Measurements from ENCODE around the gene PAM. TPM values are rescaled to one million over a fixed set of nuclear protein-coding genes. Genes with fewer than 3 reads are reported as not detected.
A peak's percentile ranks its signal among the peaks of the same experiment; 100 is the strongest.

PAM gene
- total RNA-seq, 4 donors from 2014 or later: 132 to 224 (median 184) TPM

- 68 to 75% methylated on average over 4 of the region's 4 CpGs for WGBS, 2 donors
- DNase-seq (ENCODE audit: low spot score in 2 of 2): no peak
- Histone ChIP-seq H3K27ac (peak overlapping the region in 1 of 4 donors; percentile 23), H3K9me3 (no peaks in the 10 kb centered on the region), H3K27me3 (no peaks in the 10 kb centered on the region), H3K4me1 (peaks cover 0 to 7% (median 0%) of the 10 kb centered on the region in 4 donors), H3K4me3 (no peak overlapping the region), H3K36me3 (no peaks in the 10 kb centered on the region)
- TF ChIP-seq EP300 (IDR thresholded peaks at IDR 0.05) (no peak), POLR2A (IDR thresholded peaks at IDR 0.05) (no peak), CTCF (IDR thresholded peaks at IDR 0.05) (no peak)
Observed at GRCh38 chr5:102856389-102856777, 101.3 kb downstream of the PAM start.

- Histone ChIP-seq H3K27ac (peak overlapping the region in 2 of 4 donors; percentile 17 to 23), H3K9me3 (no peaks in the 10 kb centered on the region)
- TF ChIP-seq CTCF (IDR thresholded peaks at IDR 0.05): no peak
- no peak for TF ChIP-seq POLR2A (IDR thresholded peaks at IDR 0.05)
- TF ChIP-seq EP300 (IDR thresholded peaks at IDR 0.05): no peak
Observed at GRCh38 chr5:102857076-102857818, 102.1 kb downstream of the PAM start.

GRCh38 chr5:102858221-102858620 is 103.1 kb downstream of the PAM start:
- Histone ChIP-seq H3K4me1 (peaks cover 0 to 7% (median 0%) of the 10 kb centered on the region in 4 donors), H3K9me3 (no peaks in the 10 kb centered on the region), H3K27me3 (no peaks in the 10 kb centered on the region), H3K36me3 (no peaks in the 10 kb centered on the region), H3K4me3 (no peak overlapping the region), H3K27ac (no peak overlapping the region)
- TF ChIP-seq CTCF (IDR thresholded peaks at IDR 0.05) (no peak), EP300 (IDR thresholded peaks at IDR 0.05) (no peak), POLR2A (IDR thresholded peaks at IDR 0.05) (no peak)
- no peak for DNase-seq (ENCODE audit: low spot score in 2 of 2)
- WGBS, 2 donors: 67 to 89% methylated on average over 1 of the region's 1 CpG

More at GRCh38 chr5:102857076-102857818, 102.1 kb downstream of the PAM start:
- 83% methylated on average over 6 of the region's 6 CpGs for WGBS, 2 donors
- H3K4me3 ChIP-seq: no peak overlapping the region
- DNase-seq (ENCODE audit: low spot score in 2 of 2): no peak
- H3K36me3 ChIP-seq: no peaks in the 10 kb centered on the region
- H3K4me1 ChIP-seq: peaks cover 0 to 7% (median 0%) of the 10 kb centered on the region in 4 donors
- no peaks in the 10 kb centered on the region for H3K27me3 ChIP-seq

- no peaks in the 10 kb centered on the region for H3K27me3 ChIP-seq
- WGBS, 2 donors: 91 to 93% methylated on average over 4 of the region's 4 CpGs
- TF ChIP-seq EP300 (IDR thresholded peaks at IDR 0.05) (no peak), CTCF (IDR thresholded peaks at IDR 0.05) (no peak), POLR2A (IDR thresholded peaks at IDR 0.05) (no peak)
- no peak overlapping the region for H3K4me3 ChIP-seq
- H3K27ac ChIP-seq: no peak overlapping the region
- H3K9me3 ChIP-seq: no peaks in the 10 kb centered on the region
- no peak for DNase-seq (ENCODE audit: low spot score in 2 of 2)
- H3K36me3 ChIP-seq: no peaks in the 10 kb centered on the region
- peaks cover 0 to 10% (median 0%) of the 10 kb centered on the region in 4 donors for H3K4me1 ChIP-seq
Observed at GRCh38 chr5:102858808-102859207, 103.7 kb downstream of the PAM start.

- Histone ChIP-seq H3K4me3 (no peak overlapping the region), H3K36me3 (no peaks in the 10 kb centered on the region), H3K27me3 (no peaks in the 10 kb centered on the region), H3K9me3 (no peaks in the 10 kb centered on the region), H3K4me1 (peaks cover 0 to 14% (median 4%) of the 10 kb centered on the region in 4 donors), H3K27ac (no peak overlapping the region)
- no peak for DNase-seq (ENCODE audit: low spot score in 2 of 2)
- TF ChIP-seq EP300 (IDR thresholded peaks at IDR 0.05) (no peak), POLR2A (IDR thresholded peaks at IDR 0.05) (no peak), CTCF (IDR thresholded peaks at IDR 0.05) (no peak)
- 92 to 96% methylated on average over 3 of the region's 3 CpGs for WGBS, 2 donors
Observed at GRCh38 chr5:102860035-102860434, 104.9 kb downstream of the PAM start.
